ENCODE results near the gene TMED5.
"Not testable (repeated sequence)": the region's sequence is repeated elsewhere in the genome, so short reads cannot be mapped to it uniquely, and the experiment has no call there.

TMED5 gene

GRCh38 chr1:93171549-93172034 lies 8.6 kb downstream of the TMED5 start:
- no peak for DNase-seq

GRCh38 chr1:93170141-93170678 lies 10.0 kb downstream of the TMED5 start:
- DNase-seq, result not testable (repeated sequence)

GRCh38 chr1:93167006-93167405 lies 13.2 kb downstream of the TMED5 start:
- no peak for DNase-seq

- not testable (repeated sequence) for DNase-seq
Measured at GRCh38 chr1:93165895-93166294, 14.3 kb downstream of the TMED5 start.

- DNase-seq, result no peak
Measured at GRCh38 chr1:93164816-93165215, 15.4 kb downstream of the TMED5 start.

GRCh38 chr1:93163314-93163713 lies 16.9 kb downstream of the TMED5 start:
- DNase-seq, result not testable (repeated sequence)

GRCh38 chr1:93159337-93159736 lies 20.9 kb downstream of the TMED5 start:
- no peak for DNase-seq

GRCh38 chr1:93155335-93155734 lies 24.9 kb downstream of the TMED5 start:
- DNase-seq, result no peak

- DNase-seq, result no peak
Measured at GRCh38 chr1:93154898-93155297, 25.3 kb downstream of the TMED5 start.

GRCh38 chr1:93152835-93153234 lies 27.4 kb downstream of the TMED5 start:
- no peak for DNase-seq

GRCh38 chr1:93151474-93151873 lies 28.7 kb downstream of the TMED5 start:
- DNase-seq, result no peak

GRCh38 chr1:93150729-93151128 lies 29.5 kb downstream of the TMED5 start:
- no peak for DNase-seq

GRCh38 chr1:93148001-93148400 lies 32.2 kb downstream of the TMED5 start:
- DNase-seq, result no peak

- no peak for DNase-seq
Measured at GRCh38 chr1:93143769-93144168, 36.4 kb downstream of the TMED5 start.

GRCh38 chr1:93143136-93143535 lies 37.1 kb downstream of the TMED5 start:
- no peak for DNase-seq

- no peak for DNase-seq
Measured at GRCh38 chr1:93142161-93142560, 38.1 kb downstream of the TMED5 start.

GRCh38 chr1:93140106-93140505 lies 40.1 kb downstream of the TMED5 start:
- no peak for DNase-seq

GRCh38 chr1:93137604-93138292 lies 42.5 kb downstream of the TMED5 start:
- no peak for DNase-seq

GRCh38 chr1:93136445-93136844 lies 43.8 kb downstream of the TMED5 start:
- no peak for DNase-seq

GRCh38 chr1:93132638-93133037 lies 47.6 kb downstream of the TMED5 start:
- DNase-seq, result no peak

- no peak for DNase-seq
Measured at GRCh38 chr1:93129507-93130099, 50.6 kb downstream of the TMED5 start.

GRCh38 chr1:93124556-93125355 lies 55.5 kb downstream of the TMED5 start:
- no peak for DNase-seq

GRCh38 chr1:93123201-93123783 lies 56.9 kb downstream of the TMED5 start:
- DNase-seq, result no peak

Data from DMS153 (cell line).